ENCODE measurements around the gene ZBTB16.

ZBTB16 gene

DNA sequence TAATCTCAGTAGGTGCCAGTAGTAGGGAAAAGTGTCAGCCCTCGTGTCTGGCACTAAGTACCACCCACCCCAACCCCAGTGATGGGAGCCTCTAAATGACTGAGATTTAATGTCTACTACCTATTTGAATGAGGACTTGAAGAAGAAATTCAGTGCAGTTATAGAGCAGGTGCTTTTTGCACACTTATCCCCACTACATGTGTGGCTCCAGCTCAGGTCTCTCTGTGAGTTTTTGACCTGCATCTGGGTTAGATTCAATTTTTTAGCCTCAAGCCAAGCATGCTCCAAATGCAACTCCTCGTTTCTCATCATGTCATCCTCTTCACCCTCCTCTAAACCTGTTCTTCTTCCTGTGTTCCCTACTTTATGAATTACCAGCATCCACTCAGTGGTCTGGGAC lies 211.8 kb downstream of the ZBTB16 start:
- TF ChIP-seq, protein P1, sequence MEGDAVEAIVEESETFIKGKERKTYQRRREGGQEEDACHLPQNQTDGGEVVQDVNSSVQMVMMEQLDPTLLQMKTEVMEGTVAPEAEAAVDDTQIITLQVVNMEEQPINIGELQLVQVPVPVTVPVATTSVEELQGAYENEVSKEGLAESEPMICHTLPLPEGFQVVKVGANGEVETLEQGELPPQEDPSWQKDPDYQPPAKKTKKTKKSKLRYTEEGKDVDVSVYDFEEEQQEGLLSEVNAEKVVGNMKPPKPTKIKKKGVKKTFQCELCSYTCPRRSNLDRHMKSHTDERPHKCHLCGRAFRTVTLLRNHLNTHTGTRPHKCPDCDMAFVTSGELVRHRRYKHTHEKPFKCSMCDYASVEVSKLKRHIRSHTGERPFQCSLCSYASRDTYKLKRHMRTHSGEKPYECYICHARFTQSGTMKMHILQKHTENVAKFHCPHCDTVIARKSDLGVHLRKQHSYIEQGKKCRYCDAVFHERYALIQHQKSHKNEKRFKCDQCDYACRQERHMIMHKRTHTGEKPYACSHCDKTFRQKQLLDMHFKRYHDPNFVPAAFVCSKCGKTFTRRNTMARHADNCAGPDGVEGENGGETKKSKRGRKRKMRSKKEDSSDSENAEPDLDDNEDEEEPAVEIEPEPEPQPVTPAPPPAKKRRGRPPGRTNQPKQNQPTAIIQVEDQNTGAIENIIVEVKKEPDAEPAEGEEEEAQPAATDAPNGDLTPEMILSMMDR (IDR thresholded peaks at IDR 0.05; ENCODE audit: low read depth, low read length, missing control alignments): no peak
- no peak overlapping the region for H3K4me3 ChIP-seq (replicated peaks; ENCODE audit: low read depth, low read length)
- DNase-seq (ENCODE audit: extremely low read depth, low read depth): no peak

DNA sequence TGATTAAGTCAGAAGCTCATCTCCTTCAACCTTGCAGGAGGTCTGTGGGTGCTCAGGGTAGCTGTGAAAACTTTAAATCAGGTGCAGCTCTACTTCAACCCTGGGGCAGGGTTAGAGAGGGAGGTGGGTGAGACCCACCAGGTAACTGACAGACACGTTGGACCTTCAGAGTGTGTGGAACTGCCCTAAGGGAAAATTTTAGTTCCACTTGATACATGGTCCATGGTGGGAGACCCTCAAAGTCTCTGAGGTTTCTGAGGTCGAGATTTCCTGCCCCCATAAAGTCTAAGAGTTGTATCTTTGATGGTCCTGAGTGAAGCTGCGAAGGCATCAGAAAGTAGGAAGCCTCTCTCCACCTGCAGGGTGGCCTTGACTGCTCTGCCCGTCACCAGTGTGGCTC lies 212.8 kb downstream of the ZBTB16 start:
- TF ChIP-seq, protein P1 (IDR thresholded peaks at IDR 0.05; ENCODE audit: low read depth, low read length, missing control alignments): no peak
- H3K4me3 ChIP-seq (replicated peaks; ENCODE audit: low read depth, low read length): no peak overlapping the region
- no peak for DNase-seq (ENCODE audit: extremely low read depth, low read depth)

DNA sequence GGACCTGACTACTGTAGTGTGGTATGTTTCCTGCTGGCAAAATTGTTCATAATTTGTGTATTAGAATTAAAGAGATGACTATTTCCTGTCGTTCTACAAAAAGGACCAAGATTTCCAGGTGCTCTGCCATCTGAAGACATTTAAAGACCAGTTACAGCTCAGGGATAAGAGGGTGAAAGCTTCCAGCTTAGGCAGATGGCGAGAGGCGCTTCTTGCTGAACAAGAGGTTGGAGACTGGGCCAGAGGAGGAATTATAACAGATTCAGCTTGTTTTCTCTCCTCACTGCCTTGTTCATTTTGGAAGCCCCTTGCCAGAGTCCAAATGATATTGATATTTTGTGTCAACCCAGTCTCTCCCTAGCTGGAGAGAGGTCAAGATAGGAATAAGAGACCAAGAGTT lies 213.6 kb downstream of the ZBTB16 start:
- DNase-seq (ENCODE audit: extremely low read depth, low read depth): no peak
- TF ChIP-seq, protein P1 (IDR thresholded peaks at IDR 0.05; ENCODE audit: low read depth, low read length, missing control alignments): no peak
- H3K4me3 ChIP-seq (replicated peaks; ENCODE audit: low read depth, low read length): no peak overlapping the region

DNA sequence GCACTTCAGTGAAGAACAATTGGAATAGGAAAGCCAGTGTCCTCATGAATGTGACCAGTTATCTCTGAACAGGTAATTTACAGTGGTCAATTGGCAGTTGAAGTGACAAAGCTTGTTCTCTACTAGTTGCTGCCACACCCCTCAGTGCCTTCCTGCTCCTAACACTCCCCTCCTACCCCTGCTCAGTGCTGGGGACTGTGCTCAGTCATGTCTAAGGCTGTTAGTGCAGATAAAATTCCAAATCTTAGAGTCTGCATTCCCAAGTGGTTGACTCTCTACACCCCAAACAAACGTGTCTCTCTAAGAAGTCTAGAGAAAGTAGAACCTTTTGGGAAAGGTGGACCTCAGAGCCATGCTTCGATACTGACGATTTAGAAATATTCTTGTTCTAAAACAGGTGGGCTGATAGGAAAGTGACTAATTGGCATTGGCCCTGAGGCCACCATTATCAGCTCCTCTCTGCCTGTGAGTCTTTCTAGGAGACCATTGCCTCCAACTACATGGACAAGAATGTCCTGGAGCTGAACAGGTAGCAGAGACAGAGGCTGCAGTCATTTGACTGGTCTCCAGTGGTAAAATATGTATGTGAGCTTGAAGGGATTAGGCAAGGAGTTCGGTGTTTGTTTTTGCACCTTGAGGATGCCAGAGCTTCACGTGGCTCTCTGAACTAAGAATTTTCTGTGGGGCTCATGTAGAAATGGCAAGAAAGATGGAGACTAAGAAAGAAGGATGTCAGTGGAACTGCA lies 214.6 kb downstream of the ZBTB16 start:
- H3K4me3 ChIP-seq (replicated peaks; ENCODE audit: low read depth, low read length): no peak overlapping the region
- DNase-seq (ENCODE audit: extremely low read depth, low read depth): no peak
- TF ChIP-seq, protein P1 (IDR thresholded peaks at IDR 0.05; ENCODE audit: low read depth, low read length, missing control alignments): no peak

DNA sequence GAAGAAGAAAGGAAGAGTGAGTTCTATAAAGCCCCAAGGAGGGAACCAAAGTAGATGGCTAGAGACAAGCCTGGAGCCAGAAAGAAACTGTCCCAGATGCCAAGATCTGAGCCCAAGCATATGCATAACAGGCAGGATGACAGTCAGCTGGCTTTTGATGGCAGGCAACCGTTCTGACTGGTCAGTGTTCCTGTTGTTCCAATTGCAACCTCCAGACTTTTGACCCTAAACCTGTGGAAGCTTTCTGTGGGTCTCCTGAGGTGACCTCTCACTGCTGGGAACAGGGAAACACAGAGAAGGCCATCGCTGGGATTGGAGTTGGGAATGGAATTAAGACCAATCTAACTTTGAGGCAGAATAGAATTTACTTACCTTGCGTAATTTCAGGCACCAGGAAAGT lies 215.1 kb downstream of the ZBTB16 start:
- H3K4me3 ChIP-seq (replicated peaks; ENCODE audit: low read depth, low read length): no peak overlapping the region
- DNase-seq (ENCODE audit: extremely low read depth, low read depth): no peak
- TF ChIP-seq, protein P1 (IDR thresholded peaks at IDR 0.05; ENCODE audit: low read depth, low read length, missing control alignments): no peak

DNA sequence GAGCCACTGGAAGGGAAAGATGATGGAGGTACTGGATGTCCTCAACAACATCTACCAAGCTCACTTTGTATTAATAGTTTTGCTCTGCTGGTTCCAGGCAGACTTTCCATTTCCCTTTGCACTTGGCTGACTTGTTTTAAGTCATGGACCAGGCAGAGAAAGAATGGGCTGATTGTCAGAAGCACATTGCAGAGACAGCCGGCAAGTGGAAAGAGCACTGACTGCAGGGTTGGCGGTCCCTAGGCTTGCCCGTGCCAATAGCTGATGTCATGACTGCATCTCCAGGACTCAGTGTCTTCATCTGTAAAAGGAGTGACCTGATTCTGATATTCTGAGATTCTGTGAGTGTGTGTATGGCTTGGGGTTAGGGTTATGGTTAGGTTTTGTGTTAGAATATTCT lies 215.8 kb downstream of the ZBTB16 start:
- DNase-seq (ENCODE audit: extremely low read depth, low read depth): no peak
- TF ChIP-seq, protein P1 (IDR thresholded peaks at IDR 0.05; ENCODE audit: low read depth, low read length, missing control alignments): no peak
- H3K4me3 ChIP-seq (replicated peaks; ENCODE audit: low read depth, low read length): no peak overlapping the region

DNA sequence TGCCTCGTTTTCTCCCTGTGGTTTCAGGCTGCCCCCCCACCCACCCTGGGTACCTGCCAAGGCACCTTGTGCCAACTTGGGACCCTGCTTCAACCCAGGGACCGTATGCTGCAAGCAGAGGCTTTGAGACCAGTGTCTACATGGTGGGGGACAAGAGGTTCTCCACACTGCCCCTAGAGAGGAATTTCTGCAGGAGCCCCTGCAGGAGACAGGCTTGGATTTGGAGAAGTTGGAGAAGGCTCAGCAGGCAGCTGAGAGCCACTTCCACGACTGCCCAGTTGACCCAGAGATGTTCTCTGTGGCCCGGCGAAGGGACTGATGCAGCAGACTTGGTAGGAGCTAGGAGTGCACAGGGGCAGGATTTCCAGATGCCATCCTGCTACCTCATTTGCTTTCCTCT lies 216.6 kb downstream of the ZBTB16 start:
- TF ChIP-seq, protein P1 (IDR thresholded peaks at IDR 0.05; ENCODE audit: low read depth, low read length, missing control alignments): no peak
- no peak overlapping the region for H3K4me3 ChIP-seq (replicated peaks; ENCODE audit: low read depth, low read length)
- no peak for DNase-seq (ENCODE audit: extremely low read depth, low read depth)

Measured in HFF-Myc (cell line).